ENCODE data around the gene NAA40.
A peak's percentile ranks its signal among the peaks of the same experiment; 100 is the strongest.
"Not testable (repeated sequence)": the region's sequence is repeated elsewhere in the genome, so short reads cannot be mapped to it uniquely, and the experiment has no call there.

Gene NAA40

GRCh38 chr11:63939397-63939891 lies 642 bp downstream of the NAA40 start:
- DNase-seq (ENCODE audit: low read depth): no peak

DNA sequence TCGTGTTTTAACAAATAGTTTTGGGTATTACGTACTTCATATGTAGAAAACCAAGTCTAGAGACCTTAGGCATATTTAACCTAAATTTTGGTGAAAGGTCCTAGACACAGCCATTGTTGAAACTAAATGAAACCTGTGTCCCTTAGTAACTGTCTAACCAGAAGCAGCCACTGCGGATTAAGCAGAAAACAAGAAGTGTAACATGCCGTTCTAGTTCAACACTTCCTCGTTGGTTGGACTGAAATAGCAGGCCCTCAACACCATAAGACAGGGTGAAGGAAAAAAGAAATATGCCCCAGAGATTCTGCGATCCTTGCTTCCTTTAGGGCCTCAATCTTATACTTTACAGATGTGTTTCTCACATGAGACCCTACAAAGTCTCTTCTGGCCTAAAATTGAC lies 2.0 kb downstream of the NAA40 start:
- no peak for DNase-seq (ENCODE audit: low read depth)

GRCh38 chr11:63941901-63942300 lies 3.1 kb downstream of the NAA40 start:
- no peak for DNase-seq (ENCODE audit: low read depth)

- DNase-seq (ENCODE audit: low read depth): no peak
Observed at GRCh38 chr11:63942803-63943202, 4.0 kb downstream of the NAA40 start.

DNA sequence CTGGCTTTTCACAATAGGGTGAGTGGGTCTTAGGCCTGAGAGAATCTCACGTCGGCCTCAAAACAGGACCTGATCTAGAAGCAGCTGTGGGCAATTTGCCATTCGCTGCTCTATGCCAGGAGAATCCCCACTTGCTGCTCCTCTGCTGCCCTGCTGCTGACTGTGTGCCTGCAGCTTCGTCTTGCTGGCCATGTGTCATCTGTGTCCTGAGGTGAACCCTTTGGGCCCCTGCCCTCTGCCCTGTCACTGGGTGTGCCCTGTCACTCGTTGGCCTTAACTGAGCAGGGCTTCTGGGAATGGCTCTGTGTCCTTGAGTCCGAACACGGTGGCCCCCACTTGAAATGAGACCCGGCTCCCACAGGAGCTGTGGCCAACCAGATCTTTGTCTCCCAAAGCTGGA lies 6.2 kb downstream of the NAA40 start:
- DNase-seq (ENCODE audit: low read depth): no peak

DNA sequence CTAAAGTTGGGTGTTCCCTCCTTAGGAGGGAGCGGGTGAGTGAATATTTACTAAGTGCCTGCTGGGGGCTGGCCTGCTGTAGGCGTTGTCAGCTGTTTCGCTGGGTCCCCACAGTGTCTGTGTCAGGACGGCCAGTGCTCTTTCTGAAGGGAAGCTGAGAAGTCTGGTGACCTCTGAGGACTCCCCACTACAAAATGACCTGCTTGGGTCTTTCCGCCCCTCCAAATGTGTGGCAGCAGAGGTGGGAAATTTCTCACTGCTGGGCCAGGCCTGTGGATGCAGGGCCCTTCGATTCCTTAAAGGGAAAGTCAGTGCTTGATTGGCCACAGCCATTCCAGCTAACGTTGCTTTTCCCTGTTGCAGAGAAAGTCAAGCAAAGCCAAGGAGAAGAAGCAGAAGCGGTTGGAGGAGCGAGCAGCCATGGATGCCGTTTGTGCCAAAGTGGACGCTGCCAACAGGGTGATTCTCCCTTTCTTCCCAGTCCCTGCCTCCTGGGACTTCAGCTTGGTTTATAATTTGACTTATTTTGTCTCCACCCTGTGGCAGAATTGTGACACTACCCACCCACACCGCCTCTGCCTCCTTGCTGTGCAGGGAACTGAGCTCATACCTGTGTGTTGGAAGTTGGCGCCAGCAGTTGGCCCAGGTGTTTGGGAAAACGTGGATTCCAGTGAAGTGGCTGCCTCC lies 6.8 kb downstream of the NAA40 start:
- no peak for DNase-seq (ENCODE audit: low read depth)

DNA sequence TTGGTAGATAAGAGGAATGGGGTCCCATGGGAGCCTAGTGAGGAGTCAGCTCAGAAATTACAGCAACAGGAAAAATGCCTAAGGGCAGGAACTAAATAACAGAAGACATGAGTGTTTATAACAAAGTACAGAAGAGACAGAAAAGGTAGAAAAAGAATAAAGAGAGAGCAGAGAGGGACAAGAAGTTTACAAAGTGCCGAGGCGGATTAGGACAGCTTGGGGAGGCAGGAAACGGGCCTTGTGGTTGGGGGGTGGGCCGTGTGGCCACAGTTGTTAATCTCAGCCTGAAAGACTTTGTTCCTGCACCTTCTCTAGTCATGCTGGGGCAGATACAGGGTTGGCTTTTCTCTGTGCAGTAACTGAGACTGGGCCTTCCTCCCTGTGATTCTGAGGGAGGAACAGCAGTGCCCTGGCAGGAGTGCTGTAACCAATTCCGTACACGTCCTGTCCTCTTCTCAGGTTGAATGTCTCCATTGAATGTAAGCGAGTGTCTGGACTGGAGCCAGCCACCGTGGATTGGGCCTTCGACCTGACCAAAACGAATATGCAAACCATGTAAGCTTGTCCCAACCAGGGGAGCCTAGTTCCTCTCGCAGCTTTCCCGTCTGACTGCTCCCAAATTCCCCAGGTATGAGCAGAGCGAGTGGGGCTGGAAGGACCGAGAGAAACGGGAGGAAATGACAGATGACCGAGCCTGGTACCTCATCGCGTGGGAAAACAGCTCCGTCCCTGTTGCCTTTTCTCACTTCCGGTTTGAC lies 13.2 kb downstream of the NAA40 start:
- DNase-seq (ENCODE audit: low read depth): no peak

GRCh38 chr11:63952570-63952969 lies 13.8 kb downstream of the NAA40 start:
- no peak for DNase-seq (ENCODE audit: low read depth)

DNA sequence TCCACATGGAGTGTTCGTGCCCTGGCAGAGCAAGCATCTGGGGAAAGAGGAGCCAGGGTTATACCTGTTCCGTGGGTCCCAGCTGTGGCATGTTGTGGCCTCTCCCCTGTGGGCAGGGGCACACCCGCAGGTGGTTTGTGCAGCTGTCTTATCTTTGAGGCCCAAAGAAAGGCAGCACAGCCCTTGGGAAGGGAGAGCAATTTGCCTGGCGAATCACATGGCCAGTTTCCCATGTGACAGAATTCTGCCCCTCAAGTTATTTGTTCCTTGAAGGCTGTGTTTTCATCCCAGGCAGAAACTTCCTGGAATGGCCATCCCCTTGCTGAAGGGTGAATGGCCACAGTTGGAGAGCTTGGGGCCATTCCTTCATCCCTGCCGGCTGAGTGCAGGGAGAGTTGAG lies 19.2 kb downstream of the NAA40 start:
- DNase-seq (ENCODE audit: low read depth): no peak

DNA sequence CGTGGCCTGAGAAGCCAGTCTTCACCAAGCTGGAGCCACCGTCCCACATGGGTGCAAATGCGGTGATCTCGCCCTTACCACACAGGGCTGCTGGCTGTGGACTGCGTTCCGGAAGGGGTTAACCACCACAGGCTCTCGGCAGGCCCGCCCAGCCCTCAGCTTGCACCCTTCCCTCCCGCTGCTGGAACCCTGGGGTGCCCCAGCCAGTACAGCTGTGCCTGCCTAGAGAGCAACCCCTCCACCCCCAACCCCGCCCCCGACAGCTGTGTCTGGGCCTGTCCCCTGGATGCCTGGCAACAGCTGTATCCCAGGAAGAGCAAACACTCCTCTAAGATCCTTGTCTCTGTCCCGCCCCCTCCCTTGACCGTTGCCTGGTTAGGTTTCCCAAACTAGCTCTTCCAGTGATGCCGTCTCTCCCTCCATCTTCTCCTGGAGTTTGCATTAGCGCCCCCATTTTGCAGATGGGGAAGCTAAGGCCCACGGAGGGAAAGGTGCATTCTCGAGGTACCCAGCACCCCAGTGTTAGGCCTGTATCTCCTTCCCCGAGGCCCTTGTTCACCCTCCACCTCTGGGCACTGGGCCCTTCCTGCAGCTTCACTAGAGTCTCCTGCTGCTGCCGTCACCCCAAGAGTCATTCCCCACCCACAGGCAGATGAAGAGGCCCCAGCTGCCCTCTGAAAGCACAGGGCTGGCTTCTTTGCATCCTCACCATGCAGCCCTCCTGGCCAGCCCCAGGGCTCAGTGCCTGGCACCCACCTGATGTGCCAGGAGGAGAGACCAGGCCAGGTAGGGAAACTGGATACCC lies 23.0 kb downstream of the NAA40 start:
- no peak for DNase-seq (ENCODE audit: low read depth)

- not testable (repeated sequence) for DNase-seq (ENCODE audit: low read depth)
Observed at GRCh38 chr11:63963895-63964294, 25.1 kb downstream of the NAA40 start.

DNA sequence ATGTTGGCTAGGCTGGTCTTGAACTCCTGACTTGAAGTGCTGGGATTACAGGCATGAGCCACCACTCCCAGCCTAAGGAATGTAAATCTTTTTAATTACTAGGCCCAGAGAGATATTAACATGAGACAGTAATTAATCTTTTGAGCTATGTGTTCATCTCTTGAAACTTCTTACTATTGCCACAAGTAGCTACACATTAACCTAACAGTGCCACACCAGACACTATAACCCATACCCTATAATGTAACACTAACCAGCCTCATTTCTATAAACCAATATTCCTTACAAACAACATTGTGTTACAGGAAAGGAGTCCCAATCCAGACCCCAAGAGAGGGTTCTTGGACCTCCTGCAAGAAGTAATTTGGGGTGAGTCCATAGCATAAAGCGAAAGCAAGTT lies 27.6 kb downstream of the NAA40 start:
- no peak for DNase-seq (ENCODE audit: low read depth)

- no peak for DNase-seq (ENCODE audit: low read depth)
Observed at GRCh38 chr11:63969461-63969860, 30.7 kb downstream of the NAA40 start.

GRCh38 chr11:63970902-63971301 lies 32.1 kb downstream of the NAA40 start:
- no peak for DNase-seq (ENCODE audit: low read depth)

DNA sequence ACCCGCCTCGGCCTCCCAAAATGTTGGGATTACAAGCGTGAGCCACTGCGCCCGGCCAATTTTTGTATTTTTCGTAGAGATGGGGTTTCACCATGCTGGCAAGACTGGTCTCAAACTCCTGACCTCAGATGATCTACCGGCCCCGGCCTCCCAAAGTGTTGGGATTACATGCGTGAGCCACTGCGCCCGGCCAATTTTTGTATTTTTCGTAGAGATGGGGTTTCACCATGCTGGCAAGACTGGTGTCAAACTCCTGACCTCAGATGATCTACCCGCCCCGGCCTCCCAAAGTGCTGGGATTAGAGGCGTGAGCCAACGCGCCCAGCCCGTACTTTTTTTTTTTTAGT lies 35.1 kb downstream of the NAA40 start:
- DNase-seq (ENCODE audit: low read depth): not testable (repeated sequence)

- peak; percentile 86 for DNase-seq (ENCODE audit: low read depth)
Observed at GRCh38 chr11:63974259-63975143, 35.7 kb downstream of the NAA40 start, which contains the start of gene COX8A. TSS of gene COX8A (plus strand) at chr11:63974620. CDS start at chr11:63974681, 61 bp downstream.

GRCh38 chr11:63978551-63979239 lies 39.9 kb downstream of the NAA40 start:
- DNase-seq (ENCODE audit: low read depth): no peak

DNA sequence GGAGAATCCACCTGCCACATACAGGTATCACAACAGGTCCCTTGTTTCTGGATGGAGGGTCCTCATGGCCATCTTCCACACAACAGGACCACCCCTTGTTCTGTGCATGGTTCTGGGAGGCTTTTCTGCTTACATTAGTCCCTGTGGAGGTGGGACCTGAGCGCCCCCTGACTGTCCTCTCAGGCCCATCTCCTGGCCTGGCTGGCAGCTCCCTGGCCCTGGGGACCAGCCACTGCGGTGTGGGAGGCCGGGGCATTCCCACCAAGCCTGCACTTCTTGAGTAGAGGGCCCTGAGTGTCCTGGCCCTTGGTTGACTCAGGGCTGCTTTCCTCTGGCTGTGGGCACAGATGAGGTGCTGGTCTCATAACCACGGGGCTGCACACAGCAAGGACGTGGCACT lies 40.6 kb downstream of the NAA40 start:
- DNase-seq (ENCODE audit: low read depth): no peak

DNA sequence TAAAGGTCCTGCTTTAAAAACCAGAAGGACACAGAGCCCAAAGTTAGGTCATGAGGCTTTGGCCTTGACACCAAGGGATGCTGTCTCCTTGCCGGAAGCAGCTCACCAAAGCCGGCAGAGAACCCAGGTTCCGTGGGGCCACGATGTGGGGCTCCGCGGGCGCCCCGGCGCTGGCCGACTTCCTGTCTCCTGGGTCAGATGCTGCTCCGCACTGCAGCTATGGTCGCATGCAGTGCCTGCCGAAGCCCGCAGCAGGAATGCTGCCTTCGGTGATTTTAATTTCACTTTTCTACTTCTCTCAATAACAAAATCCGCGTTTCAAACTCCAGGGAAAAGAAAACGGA lies 47.0 kb downstream of the NAA40 start:
- peak; percentile 29 for DNase-seq (ENCODE audit: low read depth)

- DNase-seq (ENCODE audit: low read depth): peak; percentile 78
Observed at GRCh38 chr11:63986156-63986931, 47.5 kb downstream of the NAA40 start, which contains the start of gene OTUB1. TSS of gene OTUB1 (plus strand) at chr11:63986438. CDS start at chr11:63986457, 19 bp downstream.

All from stimulated activated CD8-positive, alpha-beta memory T cell treated with anti-CD3 and anti-CD28 coated beads, Interleukin-12 subunit alpha, Interleukin-12 subunit beta, amount 100 ng/mL, for 4 hours (primary cell).